Measurements from ENCODE around the gene PPM1H.
"Not testable (repeated sequence)": the region's sequence is repeated elsewhere in the genome, so short reads cannot be mapped to it uniquely, and the experiment has no call there.

Gene PPM1H

GRCh38 chr12:62963486-62964041, 28.6 kb upstream of the PPM1H start:
- TF ChIP-seq GATA1 (IDR thresholded peaks at IDR 0.05; ENCODE audit: low read depth, low read length) (no peak), POLR2A (IDR thresholded peaks at IDR 0.05; ENCODE audit: low read length) (no peak)
- no peak for DNase-seq

DNA sequence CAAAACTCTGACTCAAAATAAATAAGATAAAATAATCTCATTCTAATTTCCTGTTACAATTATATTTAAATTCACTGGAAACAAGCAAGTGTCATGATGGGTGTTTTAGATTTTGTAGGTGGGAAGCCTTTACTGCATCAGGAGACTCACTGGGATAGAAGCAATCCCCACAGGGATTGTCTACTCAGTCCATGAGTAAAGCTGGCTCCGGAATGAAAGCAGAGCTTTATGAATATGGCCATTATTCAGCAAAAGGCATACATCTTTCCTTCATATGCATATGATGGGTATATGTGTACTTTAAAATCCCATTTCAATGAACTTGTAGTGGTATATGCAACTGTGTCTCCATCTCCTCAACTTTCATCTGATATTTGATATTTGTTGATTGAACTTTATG, 25.4 kb upstream of the PPM1H start:
- TF ChIP-seq POLR2A (IDR thresholded peaks at IDR 0.05; ENCODE audit: low read length) (no peak), GATA1 (IDR thresholded peaks at IDR 0.05; ENCODE audit: low read depth, low read length) (no peak)

GRCh38 chr12:62959745-62960144, 24.8 kb upstream of the PPM1H start:
- TF ChIP-seq GATA1 (IDR thresholded peaks at IDR 0.05; ENCODE audit: low read depth, low read length) (no peak), POLR2A (IDR thresholded peaks at IDR 0.05; ENCODE audit: low read length) (no peak)
- no peak for DNase-seq

More for the DNA sequence above, 25.4 kb upstream of the PPM1H start:
- no peak for DNase-seq

GRCh38 chr12:62957233-62957953, 22.4 kb upstream of the PPM1H start:
- no peak for TF ChIP-seq POLR2A (IDR thresholded peaks at IDR 0.05; ENCODE audit: low read length)
- no peak for TF ChIP-seq GATA1 (IDR thresholded peaks at IDR 0.05; ENCODE audit: low read depth, low read length)
- DNase-seq = no peak

DNA sequence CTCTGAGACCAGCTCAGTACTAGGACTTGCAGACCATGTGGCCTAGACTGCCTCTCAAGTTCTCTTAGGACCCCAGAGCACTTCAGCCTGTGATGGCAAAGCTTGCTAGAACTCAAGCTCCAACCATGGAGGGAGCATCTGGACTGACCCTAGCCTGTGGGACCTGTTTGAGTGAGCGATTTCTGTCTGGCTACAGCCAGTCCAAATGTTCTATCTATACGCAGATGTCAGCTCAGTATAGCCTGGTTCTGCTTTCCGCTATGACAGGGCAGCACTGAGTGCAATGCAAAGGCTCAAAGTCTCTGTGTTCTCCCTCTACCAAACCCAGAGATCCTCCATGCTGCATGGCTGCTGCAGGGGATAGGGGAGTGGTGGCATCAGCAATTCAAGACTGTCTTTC, 20.7 kb upstream of the PPM1H start:
- TF ChIP-seq GATA1 (IDR thresholded peaks at IDR 0.05; ENCODE audit: low read depth, low read length) (no peak), POLR2A (IDR thresholded peaks at IDR 0.05; ENCODE audit: low read length) (no peak)
- DNase-seq = no peak

DNA sequence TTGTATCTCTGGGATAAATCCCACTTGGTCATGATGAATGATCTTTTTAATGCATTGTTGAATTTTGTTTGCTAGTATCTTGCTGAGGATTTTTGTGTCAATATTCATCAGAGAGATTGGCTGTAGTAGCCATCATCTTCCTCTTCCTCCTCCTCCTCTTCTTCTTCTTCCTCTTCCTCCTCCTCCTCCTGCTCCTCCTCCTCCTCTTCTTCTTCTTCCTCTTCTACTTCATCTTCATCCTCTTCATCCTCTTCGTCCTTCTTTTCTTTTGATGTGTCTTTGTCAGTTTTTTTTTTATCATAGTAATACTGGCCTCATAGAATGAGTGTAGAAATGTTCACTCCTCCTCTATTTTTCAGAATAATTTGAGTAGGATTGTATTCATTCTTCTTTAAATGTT, 15.4 kb upstream of the PPM1H start:
- no peak for TF ChIP-seq GATA1 (IDR thresholded peaks at IDR 0.05; ENCODE audit: low read depth, low read length)
- TF ChIP-seq POLR2A (IDR thresholded peaks at IDR 0.05; ENCODE audit: low read length) = no peak
- no peak for DNase-seq

- TF ChIP-seq GATA1 (IDR thresholded peaks at IDR 0.05; ENCODE audit: low read depth, low read length) (no peak), POLR2A (IDR thresholded peaks at IDR 0.05; ENCODE audit: low read length) (no peak)
- DNase-seq = no peak
These were observed 13.2 kb upstream of the PPM1H start for GRCh38 chr12:62948123-62948522.

DNA sequence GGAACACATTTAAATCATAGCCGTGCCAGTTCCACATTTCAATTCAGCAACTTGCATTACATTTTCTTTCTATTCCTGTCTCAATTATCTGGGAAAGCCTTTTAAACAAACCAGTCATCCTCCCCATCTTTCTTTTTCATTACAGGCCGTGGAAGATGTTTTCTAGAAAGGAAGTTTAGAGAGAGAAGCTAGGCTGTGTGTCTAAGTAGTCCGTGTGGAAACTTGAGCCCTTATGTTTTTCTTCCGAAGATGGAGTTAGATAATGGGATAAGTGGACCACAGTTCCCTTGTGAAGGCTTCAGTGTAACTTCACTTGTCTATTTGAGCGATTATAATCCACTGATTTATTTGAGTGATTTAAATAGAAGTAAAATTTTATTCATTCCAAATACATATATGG, 12.4 kb upstream of the PPM1H start:
- DNase-seq = no peak
- TF ChIP-seq POLR2A (IDR thresholded peaks at IDR 0.05; ENCODE audit: low read length) = no peak
- TF ChIP-seq GATA1 (IDR thresholded peaks at IDR 0.05; ENCODE audit: low read depth, low read length) = no peak

GRCh38 chr12:62943779-62944395, 8.9 kb upstream of the PPM1H start:
- TF ChIP-seq POLR2A (IDR thresholded peaks at IDR 0.05; ENCODE audit: low read length) = no peak
- TF ChIP-seq GATA1 (IDR thresholded peaks at IDR 0.05; ENCODE audit: low read depth, low read length) = no peak
- no peak for DNase-seq

GRCh38 chr12:62942316-62942715, 7.4 kb upstream of the PPM1H start:
- DNase-seq = not testable (repeated sequence)

- peak; percentile 73 to 77 for DNase-seq
- no peak for TF ChIP-seq GATA1 (IDR thresholded peaks at IDR 0.05; ENCODE audit: low read depth, low read length)
- no peak for TF ChIP-seq POLR2A (IDR thresholded peaks at IDR 0.05; ENCODE audit: low read length)
These were observed 631 bp downstream of the PPM1H start for GRCh38 chr12:62934239-62934798.

- no peak for TF ChIP-seq POLR2A (IDR thresholded peaks at IDR 0.05; ENCODE audit: low read length)
- no peak for TF ChIP-seq GATA1 (IDR thresholded peaks at IDR 0.05; ENCODE audit: low read depth, low read length)
- peak; percentile 53 to 61 for DNase-seq
These were observed 1.2 kb downstream of the PPM1H start for GRCh38 chr12:62933602-62934238.

DNA sequence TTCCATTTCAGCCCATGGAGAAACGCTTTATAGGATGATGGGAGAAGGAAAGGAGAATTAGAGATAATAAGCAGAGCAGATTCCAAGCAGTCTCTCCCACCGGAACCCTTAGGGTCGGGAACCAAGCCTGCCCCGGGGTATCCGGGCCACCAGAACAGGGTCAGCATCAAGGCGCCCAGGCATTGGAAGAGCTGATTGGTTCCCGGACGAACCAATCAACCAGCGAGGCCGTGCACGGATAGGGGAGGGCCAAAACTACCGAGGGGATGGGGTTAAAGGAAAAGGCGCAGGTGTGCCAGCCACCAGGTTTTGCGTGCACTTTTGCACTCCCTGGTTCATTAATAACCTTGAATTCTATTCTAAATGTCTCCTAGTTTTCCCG, 1.7 kb downstream of the PPM1H start:
- peak; percentile 72 to 75 for DNase-seq
- TF ChIP-seq GATA1 (IDR thresholded peaks at IDR 0.05; ENCODE audit: low read depth, low read length) (no peak), POLR2A (IDR thresholded peaks at IDR 0.05; ENCODE audit: low read length) (no peak)

DNA sequence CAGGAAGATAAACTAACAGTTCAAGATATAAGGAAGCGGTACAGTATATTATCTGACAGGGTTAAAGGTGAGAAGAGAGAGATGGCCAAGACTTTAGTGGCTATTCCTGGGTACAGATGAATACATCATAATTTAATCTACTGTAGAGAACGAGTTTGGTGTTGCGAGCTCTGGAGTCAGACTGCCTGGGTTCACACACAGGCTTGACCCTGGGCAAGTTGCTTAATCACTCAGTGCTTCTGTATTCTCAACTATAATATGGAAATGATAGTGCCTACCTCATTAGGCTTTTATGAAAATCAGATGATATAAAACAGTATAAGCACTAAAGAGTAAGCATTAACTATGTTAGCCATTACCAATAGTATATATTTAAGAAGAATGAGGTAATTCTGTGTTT, 3.5 kb downstream of the PPM1H start:
- TF ChIP-seq GATA1 (IDR thresholded peaks at IDR 0.05; ENCODE audit: low read depth, low read length) = no peak
- no peak for TF ChIP-seq POLR2A (IDR thresholded peaks at IDR 0.05; ENCODE audit: low read length)
- peak; percentile 14 to 52 for DNase-seq
